Neural progenitor cell (in vitro differentiated cells): ENCODE measurements around the gene RCVRN.

Experiments used
- CTCF ChIP-seq: fragments of 200-600 bp; sonication (generic); IDR thresholded peaks from 2 replicates; pipeline ENCODE4 v1.5.1; 2017; ENCODE audit warnings: antibody characterized with exemption, mild to moderate bottlenecking
- EZH2phosphoT487 ChIP-seq: fragments of 200-600 bp; sonication (generic); IDR thresholded peaks from 2 replicates; pipeline ENCODE4 v1.6.1; 2017; ENCODE audit warnings: antibody characterized with exemption

DNA sequence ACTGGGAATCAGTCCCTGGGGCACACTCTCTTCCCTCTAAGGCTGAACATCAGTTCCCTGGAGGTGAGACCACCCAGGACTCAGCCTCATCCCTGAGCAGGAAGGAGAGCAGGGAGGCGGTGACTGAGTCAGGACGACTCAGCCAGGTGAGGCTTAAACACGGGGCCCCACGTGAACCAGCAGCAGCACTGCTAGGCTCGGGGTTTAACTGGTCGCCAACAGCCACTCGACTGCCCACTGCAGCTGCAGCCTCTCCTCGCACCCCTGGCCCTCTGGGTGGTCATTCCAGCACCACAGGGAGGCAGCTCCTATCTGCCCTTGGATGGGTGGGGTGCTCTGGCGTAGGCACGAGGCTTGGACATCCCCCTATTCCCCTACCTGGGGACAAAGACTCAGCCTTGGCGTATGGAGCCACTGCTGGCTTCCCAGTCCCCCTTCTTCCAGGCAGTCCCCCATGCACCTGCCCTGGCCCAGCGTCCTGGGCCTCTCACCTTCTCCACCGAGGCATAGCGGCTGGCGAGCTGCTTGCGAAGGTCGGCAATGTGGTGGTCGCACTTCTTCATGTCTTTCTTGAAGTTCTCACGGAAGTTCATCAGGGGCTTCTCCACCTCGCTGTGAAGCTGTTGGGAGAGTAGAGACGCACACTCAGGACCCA, 21.2 kb upstream of the RCVRN start:
- TF ChIP-seq CTCF, result no peak
- TF ChIP-seq EZH2phosphoT487, result no peak
